H1 (cell line): ENCODE measurements around the gene NT5DC3. TPM values are rescaled to one million over a fixed set of nuclear protein-coding genes. Genes with fewer than 3 reads are reported as not detected.

Experiments
- CEBPB ChIP-seq: IDR thresholded peaks from 2 replicates; pipeline ENCODE4 v1.6.1; 2012; ENCODE audit warnings: low read depth, low read length
- CHD7 ChIP-seq: fragments of 300-600 bp; sonication (generic); IDR thresholded peaks from 2 replicates; pipeline ENCODE4 v1.7.1; 2012; ENCODE audit warnings: low read length, moderate library complexity, mild to moderate bottlenecking, inconsistent platforms; ENCODE audit not compliant: insufficient replicate concordance
- CREB1 ChIP-seq: IDR thresholded peaks from 2 replicates; pipeline ENCODE4 v1.6.1; 2012; ENCODE audit warnings: inconsistent platforms
- EZH2 ChIP-seq: fragments of 200-600 bp; sonication (generic); IDR thresholded peaks from 2 replicates; pipeline ENCODE4 v1.7.1; 2012; ENCODE audit warnings: low read depth, mild to moderate bottlenecking, moderate library complexity, low read length, inconsistent platforms; ENCODE audit not compliant: severe bottlenecking
- RAD21 ChIP-seq, 2 experiments: IDR thresholded peaks in 1 of 2; conservative IDR thresholded peaks in 1 of 2; 2 replicates each; pipeline ENCODE4 v1.6.1; 2011; ENCODE audit warnings: low read depth in 2 of 2, low read length in 2 of 2, improper control_type of control experiment in 1 of 2, inconsistent platforms in 1 of 2, mild to moderate bottlenecking in 1 of 2, moderate library complexity in 1 of 2
- RNF2 ChIP-seq: fragments of 200-900, 300-1000 bp; sonication (generic); IDR thresholded peaks from 2 replicates; pipeline ENCODE4 v1.7.1; 2016; ENCODE audit warnings: borderline replicate concordance, low read depth, mild to moderate bottlenecking, antibody characterized with exemption, low read length; ENCODE audit not compliant: poor library complexity, severe bottlenecking; ENCODE audit errors: missing control alignments
- SRF ChIP-seq: IDR thresholded peaks from 2 replicates; pipeline ENCODE4 v1.6.1; 2011; ENCODE audit warnings: mild to moderate bottlenecking, low read depth, low read length, moderate library complexity
- polyA plus RNA-seq, 7 experiments: library from polyadenylated mRNA; depleted of rRNA in 3 of 7; stranded (reverse) in 5 of 7; unstranded in 2 of 7; fragments of >200 nt in 5 of 7; fragments of 200-250 nt in 2 of 7; gene quantifications; 1 replicate in 5 of 7; 2 replicates in 1 of 7; 4 replicates in 1 of 7; pipeline versions ENCODE4 v1.2.1 to v1.2.3, GENCODE V29; 2011 to 2013; ENCODE audit warnings: missing spikeins in 2 of 7, mixed read lengths in 2 of 7
- total RNA-seq: library from RNA; stranded (reverse); fragmentation: NEBNext Ultra II Directional; extraction: Animal tissue kit (Norgen Biotek cat#: 25700); gene quantifications from 2 replicates; pipeline ENCODE4 v1.2.1, GENCODE V29; 2021

Gene NT5DC3
- total and polyA plus RNA-seq, 2 of the 8 experiments (the other 6 are each of a cell fraction or from before 2014, with no cell fraction given), result 5.4 to 14.8 TPM

- TF ChIP-seq CHD7 (no peak), RNF2 (no peak), RAD21 (IDR thresholded peaks at IDR 0.05 in 1 of 2, conservative IDR thresholded peaks at IDR 0.05 in 1 of 2; ENCODE audit: low read depth in 2 of 2, low read length in 2 of 2) (no peak), SRF (no peak), CEBPB (no peak), EZH2 (no peak), CREB1 (no peak)
Measured at GRCh38 chr12:103817791-103818190, 23.2 kb downstream of the NT5DC3 start (continued).
